T-cell (primary cell): ENCODE data around the gene BMPR2. TPM values are rescaled to one million over a fixed set of nuclear protein-coding genes. Genes with fewer than 3 reads are reported as not detected.

Experiments
- ATAC-seq, 4 experiments: fragments of 200-7000 bp in 3 of 4; fragments of 150-1000 bp in 1 of 4; cut with Tn5 transposase; replicated peaks in 1 of 4; 1 replicate in 3 of 4; 2 replicates in 1 of 4; pipeline ENCODE4 v1.10.0; 2021; ENCODE audit warnings: moderate library complexity in 3 of 4, mild to moderate bottlenecking in 2 of 4, moderate number of reproducible peaks in 1 of 4
- CTCF ChIA-PET, 2 donors: fragments of 300-600 bp; sonication (Branson Sonifier 250); formaldehyde crosslinking; loops; one replicate each; lab custom pipeline; 2022; ENCODE audit warnings: antibody characterized with exemption in 2 of 2; lab: Charles Lee
- POLR2A ChIA-PET, 2 donors: fragments of 300-600 bp; sonication (Branson Sonifier 250); formaldehyde crosslinking; loops; one replicate each; lab custom pipeline; 2022; ENCODE audit warnings: antibody characterized with exemption in 2 of 2; lab: Charles Lee
- DNase-seq, 35 experiments: peaks; one replicate each; pipeline versions ENCODE4 v3.0.0 to v3.0.0-alpha.2; 2013 to 2023
- H3K27ac ChIP-seq: one replicate; pipeline ENCODE4 v1.5.1; 2013; ENCODE audit warnings: low read length
- H3K27me3 ChIP-seq, 2 experiments: replicated peaks in 1 of 2; 1 replicate in 1 of 2; 2 replicates in 1 of 2; pipeline versions ENCODE4 v1.6.1 to v1.7.0; 2013; ENCODE audit warnings: low read length in 1 of 2, mixed read lengths in 1 of 2; ENCODE audit not compliant: control insufficient read depth in 2 of 2, insufficient read depth in 2 of 2; ENCODE audit errors: extremely low read depth in 1 of 2
- H3K36me3 ChIP-seq, 2 donors: 1 replicate in 1 of 2; 2 replicates in 1 of 2; pipeline versions ENCODE4 v1.6.1 to v1.7.0; 2013; ENCODE audit warnings: low read length in 1 of 2; ENCODE audit not compliant: control insufficient read depth in 2 of 2, insufficient read depth in 1 of 2; ENCODE audit errors: extremely low read depth in 1 of 2
- H3K4me1 ChIP-seq, 2 experiments: 1 replicate in 1 of 2; 2 replicates in 1 of 2; pipeline versions ENCODE4 v1.6.1 to v1.7.0; 2013; ENCODE audit warnings: low read length in 2 of 2, mixed read lengths in 1 of 2; ENCODE audit not compliant: insufficient read depth in 2 of 2, control insufficient read depth in 1 of 2; ENCODE audit errors: extremely low read depth in 1 of 2
- H3K4me3 ChIP-seq, 2 donors: 1 replicate in 1 of 2; 2 replicates in 1 of 2; pipeline versions ENCODE4 v1.5.1 to v1.7.0; 2013; ENCODE audit warnings: mild to moderate bottlenecking in 2 of 2, low read length in 1 of 2, moderate library complexity in 1 of 2; ENCODE audit not compliant: control insufficient read depth in 1 of 2; ENCODE audit errors: extremely low read depth in 1 of 2
- H3K9me3 ChIP-seq: 2 replicates; pipeline ENCODE4 v1.7.0; 2013
- H3K27ac Mint-ChIP-seq, 2 donors: one replicate each; pipeline ENCODE4 v1.8.0; 2020 to 2021; ENCODE audit warnings: mild to moderate bottlenecking in 2 of 2, mixed read lengths in 2 of 2
- H3K27me3 Mint-ChIP-seq, 2 donors: one replicate each; pipeline ENCODE4 v1.8.0; 2021 to 2022; ENCODE audit warnings: mixed read lengths in 2 of 2
- H3K36me3 Mint-ChIP-seq: one replicate; pipeline ENCODE4 v1.8.0; 2021; ENCODE audit warnings: mixed read lengths
- H3K4me1 Mint-ChIP-seq, 3 donors: one replicate each; pipeline ENCODE4 v1.8.0; 2020 to 2022; ENCODE audit warnings: mixed read lengths in 3 of 3, mild to moderate bottlenecking in 1 of 3
- H3K4me3 Mint-ChIP-seq, 3 donors: one replicate each; pipeline ENCODE4 v1.8.0; 2020 to 2022; ENCODE audit warnings: mild to moderate bottlenecking in 3 of 3, mixed read lengths in 3 of 3, moderate library complexity in 3 of 3
- H3K9me3 Mint-ChIP-seq, 3 donors: one replicate each; pipeline ENCODE4 v1.8.0; 2020 to 2022; ENCODE audit warnings: mixed read lengths in 3 of 3
- WGBS: methylation state at CpG from one replicate; pipeline ENCODE4 v1.1.5; 2013; ENCODE audit warnings: missing lambda C conversion rate; ENCODE audit not compliant: insufficient coverage; 5-methylcytosine and 5-hydroxymethylcytosine counted together
- total RNA-seq, 35 experiments: library from RNA in 6 of 35; stranded (reverse) in 6 of 35; fragments of 120-200 nt in 1 of 35; gene quantifications; one replicate each; pipeline versions ENCODE4 v1.2.1 to v1.2.4 and lab custom pipeline; 2013 to 2026

Gene BMPR2
- total RNA-seq, 5 donors from 2014 or later (not counting 1 experiment from before 2014, with no cell fraction given), result 15.1 to 20.9 (median 17.1) TPM

DNA sequence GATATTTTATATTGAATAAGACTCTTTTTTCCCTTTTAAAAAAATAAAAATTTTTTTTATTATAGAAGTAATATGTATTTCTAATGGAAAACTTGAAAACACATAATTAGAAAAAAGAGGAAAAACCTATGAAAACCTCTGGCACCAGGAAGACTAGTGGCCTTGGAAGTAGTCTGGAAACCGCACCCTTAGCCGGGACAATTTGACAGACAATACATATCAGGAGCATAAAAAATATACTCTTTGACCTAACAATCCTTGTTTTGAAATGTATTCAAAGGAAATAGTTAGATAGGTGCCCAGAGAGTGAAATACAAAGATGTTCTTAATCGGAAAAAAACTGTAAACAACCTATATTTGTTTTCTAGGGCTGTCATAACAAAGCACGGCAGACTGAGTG lies 223.8 kb downstream of the BMPR2 start:
- no peaks in the 10 kb centered on the region for H3K4me1 ChIP-seq
- H3K36me3 ChIP-seq, result no peaks in the 10 kb centered on the region
- no peak overlapping the region for H3K4me3 ChIP-seq
- Mint-ChIP-seq H3K4me3 (no peak overlapping the region), H3K9me3 (no peaks in the 10 kb centered on the region), H3K27me3 (no peaks in the 10 kb centered on the region), H3K4me1 (peaks cover 0 to 4% (median 4%) of the 10 kb centered on the region in 3 donors), H3K27ac (no peak overlapping the region), H3K36me3 (no peaks in the 10 kb centered on the region)
- H3K27me3 ChIP-seq, result no peaks in the 10 kb centered on the region
- no peak for ATAC-seq
- no peak overlapping the region for H3K27ac ChIP-seq
- no peaks in the 10 kb centered on the region for H3K9me3 ChIP-seq
- no CpG with 5 or more reads among the region's 4 CpGs for WGBS
- POLR2A ChIA-PET, result no interaction called here
- no peak for DNase-seq
- CTCF ChIA-PET, result no interaction called here

DNA sequence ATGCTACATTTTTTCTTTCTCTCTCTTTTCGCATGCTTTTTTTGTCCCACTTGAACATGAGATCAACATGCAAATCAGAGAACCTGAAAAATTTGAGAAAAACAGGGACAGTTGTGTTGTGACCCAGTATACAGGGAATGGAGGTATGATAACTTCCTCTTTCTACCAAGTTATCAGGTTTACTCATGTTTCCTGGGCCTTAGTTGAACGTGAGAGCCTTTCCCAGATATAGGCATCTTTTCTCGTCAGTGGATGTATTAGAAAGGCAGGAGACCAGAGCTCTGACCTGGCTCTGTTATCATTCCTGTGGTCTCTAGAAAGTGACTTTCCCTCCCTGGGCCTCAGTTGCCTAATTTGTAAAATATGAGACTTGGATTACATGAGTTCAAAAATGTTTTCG lies 228.6 kb downstream of the BMPR2 start:
- Histone ChIP-seq H3K27me3 (no peaks in the 10 kb centered on the region), H3K4me3 (no peak overlapping the region), H3K27ac (no peak overlapping the region), H3K9me3 (no peaks in the 10 kb centered on the region), H3K36me3 (no peaks in the 10 kb centered on the region), H3K4me1 (no peaks in the 10 kb centered on the region)
- no peaks in the 10 kb centered on the region for H3K36me3 Mint-ChIP-seq
- peaks cover 0 to 7% (median 4%) of the 10 kb centered on the region in 3 donors for H3K4me1 Mint-ChIP-seq
- no peak overlapping the region for H3K27ac Mint-ChIP-seq
- ATAC-seq (no peak), DNase-seq (no peak)
- H3K27me3 Mint-ChIP-seq, result no peaks in the 10 kb centered on the region
- H3K9me3 Mint-ChIP-seq, result no peaks in the 10 kb centered on the region
- ChIA-PET POLR2A (no interaction called here), CTCF (no interaction called here)
- WGBS, result no CpG with 5 or more reads among the region's 4 CpGs
- H3K4me3 Mint-ChIP-seq, result no peak overlapping the region

DNA sequence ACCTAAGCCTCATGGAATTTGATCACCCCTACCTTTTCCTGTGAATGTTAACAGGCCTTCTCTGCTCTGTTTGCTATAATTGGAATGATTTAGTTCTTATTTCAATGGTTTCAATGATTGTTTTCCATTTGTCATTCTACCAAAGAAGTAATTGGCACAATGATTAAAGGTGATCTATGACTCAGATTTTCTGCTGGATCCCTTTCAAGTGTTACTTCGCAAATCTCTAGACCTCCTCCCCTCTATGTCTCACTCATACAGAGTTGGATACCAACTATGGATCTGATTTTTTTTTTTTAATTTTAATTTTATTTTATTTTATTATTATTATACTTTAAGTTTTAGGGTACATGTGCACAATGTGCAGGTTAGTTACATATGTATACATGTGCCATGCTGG lies 229.0 kb downstream of the BMPR2 start:
- H3K4me1 Mint-ChIP-seq, result peaks cover 0 to 11% (median 4%) of the 10 kb centered on the region in 3 donors
- H3K27ac Mint-ChIP-seq, result no peak overlapping the region
- WGBS, result no CpG with 5 or more reads among the region's 1 CpG
- Histone ChIP-seq H3K27me3 (no peaks in the 10 kb centered on the region), H3K36me3 (no peaks in the 10 kb centered on the region), H3K27ac (no peak overlapping the region), H3K9me3 (no peaks in the 10 kb centered on the region), H3K4me1 (no peaks in the 10 kb centered on the region), H3K4me3 (no peak overlapping the region)
- H3K4me3 Mint-ChIP-seq, result no peak overlapping the region
- DNase-seq (no peak), ATAC-seq (no peak)
- H3K36me3 Mint-ChIP-seq, result no peaks in the 10 kb centered on the region
- no peaks in the 10 kb centered on the region for H3K27me3 Mint-ChIP-seq
- ChIA-PET CTCF (no interaction called here), POLR2A (no interaction called here)
- no peaks in the 10 kb centered on the region for H3K9me3 Mint-ChIP-seq

DNA sequence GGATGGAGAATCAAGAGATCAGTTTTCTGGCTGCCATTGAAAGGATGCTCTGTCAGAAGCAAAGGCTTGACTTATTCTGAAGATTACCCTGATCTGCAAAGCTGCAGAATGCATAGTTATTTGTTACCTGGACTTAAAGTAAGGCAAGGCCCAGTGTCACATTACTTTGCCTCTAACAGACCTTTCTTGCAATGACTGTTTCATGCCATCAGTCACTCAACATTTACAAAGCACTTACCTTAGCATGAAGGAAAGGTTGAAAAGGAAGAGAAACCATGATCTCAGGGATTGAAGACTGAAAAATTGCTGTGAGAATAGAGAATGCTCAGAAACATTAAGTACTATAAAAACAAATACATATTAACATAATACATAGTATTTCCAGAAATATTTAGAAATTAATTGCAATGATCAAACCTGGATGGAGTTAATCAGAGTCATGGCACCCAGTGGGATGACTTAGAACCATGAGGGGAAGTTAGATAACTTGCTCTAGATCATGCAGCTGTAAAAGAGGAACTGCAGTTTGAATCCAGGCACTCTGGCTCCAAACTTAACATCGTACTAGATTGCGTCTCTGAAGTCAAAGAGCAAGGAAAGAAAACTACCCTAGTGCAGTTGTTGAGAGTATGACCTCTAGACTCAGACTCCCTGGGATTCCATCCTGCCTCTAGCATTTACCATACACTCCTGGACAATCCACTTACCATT lies 232.2 kb downstream of the BMPR2 start:
- H3K4me3 Mint-ChIP-seq, result no peak overlapping the region
- H3K27ac Mint-ChIP-seq, result no peak overlapping the region
- H3K27me3 Mint-ChIP-seq, result peaks cover 0 to 2% of the 10 kb centered on the region in 2 donors
- WGBS, result 60% methylated on average over 1 of the region's 2 CpGs
- H3K4me1 Mint-ChIP-seq, result peaks cover 0 to 7% (median 0%) of the 10 kb centered on the region in 3 donors
- H3K36me3 ChIP-seq, result no peaks in the 10 kb centered on the region
- POLR2A ChIA-PET, result no interaction called here
- H3K27me3 ChIP-seq, result no peaks in the 10 kb centered on the region
- CTCF ChIA-PET, result no interaction called here
- ATAC-seq (no peak), DNase-seq (no peak)
- H3K36me3 Mint-ChIP-seq, result no peaks in the 10 kb centered on the region
- H3K27ac ChIP-seq, result no peak overlapping the region
- H3K4me1 ChIP-seq, result no peaks in the 10 kb centered on the region
- no peak overlapping the region for H3K4me3 ChIP-seq
- no peaks in the 10 kb centered on the region for H3K9me3 Mint-ChIP-seq
- H3K9me3 ChIP-seq, result no peaks in the 10 kb centered on the region

DNA sequence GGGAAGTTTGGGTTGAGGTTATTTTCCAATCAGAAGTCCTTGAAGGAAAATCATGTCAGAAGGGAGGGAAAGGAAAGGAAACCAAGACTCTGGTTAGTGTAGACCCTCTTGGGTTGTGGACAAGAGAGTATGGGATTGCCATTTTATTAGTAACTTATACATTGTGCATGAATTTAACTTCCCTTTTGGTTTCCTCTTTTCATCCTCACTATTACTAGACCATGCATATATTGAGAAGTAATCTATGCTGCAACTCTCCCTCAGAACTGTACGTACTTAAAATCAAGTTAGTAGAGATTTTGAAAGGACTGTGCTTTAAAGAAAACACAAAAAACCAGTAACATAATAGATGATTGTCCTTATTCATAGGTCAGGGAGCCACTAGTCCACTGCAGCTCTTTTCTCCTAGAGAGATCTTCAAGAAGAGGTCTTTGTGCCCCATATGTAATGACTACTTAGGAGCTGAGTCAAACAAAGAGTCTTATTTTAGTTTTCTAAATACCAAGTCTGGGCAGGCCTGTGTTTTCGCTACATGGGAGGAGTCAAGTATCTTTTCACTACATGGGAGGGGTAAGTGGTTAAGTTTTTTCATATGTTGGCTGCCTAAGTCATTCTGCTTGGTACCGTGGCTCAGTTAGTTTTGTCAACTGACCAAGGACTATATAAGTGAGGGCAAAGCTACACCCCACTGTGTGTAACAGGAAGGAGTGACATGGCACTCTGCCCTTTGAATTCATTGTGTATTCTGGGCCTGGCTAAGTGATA lies 233.4 kb downstream of the BMPR2 start:
- no peak overlapping the region for H3K4me3 Mint-ChIP-seq
- ATAC-seq (no peak), DNase-seq (no peak)
- H3K4me1 Mint-ChIP-seq, result peaks cover 0 to 7% (median 0%) of the 10 kb centered on the region in 3 donors
- Histone ChIP-seq H3K36me3 (no peaks in the 10 kb centered on the region), H3K4me1 (no peaks in the 10 kb centered on the region), H3K27ac (no peak overlapping the region), H3K4me3 (no peak overlapping the region), H3K27me3 (no peaks in the 10 kb centered on the region), H3K9me3 (no peaks in the 10 kb centered on the region)
- H3K9me3 Mint-ChIP-seq, result no peaks in the 10 kb centered on the region
- WGBS, result 0% methylated on average over 1 of the region's 3 CpGs
- H3K27ac Mint-ChIP-seq, result no peak overlapping the region
- CTCF ChIA-PET, result interaction anchor here in 1 of 2 donors (0.7 kb wide), 1 partner anchor 743 kb away, joined by 3 read pairs; no protein-coding TSS in a partner anchor
- H3K27me3 Mint-ChIP-seq, result peaks cover 0 to 2% of the 10 kb centered on the region in 2 donors
- no peaks in the 10 kb centered on the region for H3K36me3 Mint-ChIP-seq
- POLR2A ChIA-PET, result no interaction called here

DNA sequence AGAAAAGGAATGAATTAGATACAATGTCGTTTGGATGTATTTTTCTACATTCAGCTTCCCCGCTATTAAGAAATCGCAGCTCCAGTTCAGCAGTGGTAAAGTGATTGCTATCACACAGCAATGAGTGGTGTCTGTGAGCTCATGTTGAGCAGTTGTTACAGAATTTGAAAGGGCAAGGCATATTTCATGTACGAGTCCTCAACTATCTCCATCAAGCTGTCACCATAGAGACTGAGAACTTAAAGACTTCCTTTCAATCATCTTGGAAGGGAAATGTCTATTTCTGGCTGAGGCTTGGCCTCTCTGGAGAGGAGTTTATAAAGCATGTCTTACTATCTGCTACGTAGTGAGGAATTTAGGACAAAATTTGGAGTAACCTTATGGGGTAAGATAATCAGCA lies 234.3 kb downstream of the BMPR2 start:
- ChIA-PET CTCF (no interaction called here), POLR2A (no interaction called here)
- ATAC-seq (no peak), DNase-seq (no peak)
- H3K27me3 ChIP-seq, result no peaks in the 10 kb centered on the region
- no peaks in the 10 kb centered on the region for H3K4me1 ChIP-seq
- WGBS, result 100% methylated on average over 2 of the region's 5 CpGs
- H3K4me3 Mint-ChIP-seq, result no peak overlapping the region
- H3K36me3 Mint-ChIP-seq, result no peaks in the 10 kb centered on the region
- no peaks in the 10 kb centered on the region for H3K9me3 ChIP-seq
- H3K9me3 Mint-ChIP-seq, result no peaks in the 10 kb centered on the region
- H3K27ac Mint-ChIP-seq, result no peak overlapping the region
- H3K27me3 Mint-ChIP-seq, result peaks cover 0 to 2% of the 10 kb centered on the region in 2 donors
- no peaks in the 10 kb centered on the region for H3K36me3 ChIP-seq
- peaks cover 0 to 7% (median 0%) of the 10 kb centered on the region in 3 donors for H3K4me1 Mint-ChIP-seq
- no peak overlapping the region for H3K27ac ChIP-seq
- no peak overlapping the region for H3K4me3 ChIP-seq
